HG02759 (cell line): ENCODE results near the gene HSF4.

Experiments used
- ATAC-seq: cut with Tn5 transposase; IDR thresholded peaks from one replicate; pipeline ENCODE4 v1.9.1; 2021; ENCODE audit warnings: mild to moderate bottlenecking, moderate library complexity; ENCODE audit not compliant: unreplicated experiment

HSF4 gene

GRCh38 chr16:67166110-67166547, 1.6 kb downstream of the HSF4 start:
- no peak for ATAC-seq

- no peak for ATAC-seq
Observed at GRCh38 chr16:67166598-67167168, 2.1 kb downstream of the HSF4 start.

GRCh38 chr16:67167588-67167987, 3.0 kb downstream of the HSF4 start:
- ATAC-seq = no peak

GRCh38 chr16:67169011-67169451, 4.5 kb downstream of the HSF4 start:
- no peak for ATAC-seq

GRCh38 chr16:67169642-67170167, 5.2 kb downstream of the HSF4 start:
- ATAC-seq = peak; percentile 5

GRCh38 chr16:67170168-67170948, 5.8 kb downstream of the HSF4 start, which contains the start of gene NOL3:
TSS of gene NOL3 (plus strand) at chr16:67170538.
- peak; percentile 52 for ATAC-seq

GRCh38 chr16:67170949-67171649, 6.6 kb downstream of the HSF4 start:
- no peak for ATAC-seq

GRCh38 chr16:67173323-67173722, 8.8 kb downstream of the HSF4 start:
- ATAC-seq = no peak

- peak; percentile 43 for ATAC-seq
Observed at GRCh38 chr16:67173808-67174705, 9.5 kb downstream of the HSF4 start.

GRCh38 chr16:67174706-67175231, 10.2 kb downstream of the HSF4 start:
- ATAC-seq = no peak

- ATAC-seq = no peak
Observed at GRCh38 chr16:67176662-67177061, 12.1 kb downstream of the HSF4 start.

- ATAC-seq = no peak
Observed at GRCh38 chr16:67177743-67178699, 13.5 kb downstream of the HSF4 start.

GRCh38 chr16:67179421-67180080, 15.0 kb downstream of the HSF4 start:
- ATAC-seq = no peak

GRCh38 chr16:67180166-67180565, 15.6 kb downstream of the HSF4 start:
- ATAC-seq = no peak

GRCh38 chr16:67181346-67181745, 16.8 kb downstream of the HSF4 start:
- no peak for ATAC-seq

- ATAC-seq = no peak
Observed at GRCh38 chr16:67182288-67182687, 17.7 kb downstream of the HSF4 start.

GRCh38 chr16:67183284-67183626, 18.7 kb downstream of the HSF4 start:
- ATAC-seq = no peak

- peak; percentile 92 for ATAC-seq
Observed at GRCh38 chr16:67183627-67184452, 19.3 kb downstream of the HSF4 start, which contains the start of gene MATCAP1. TSS of gene MATCAP1 (minus strand) at chr16:67183963. CDS start at chr16:67180610, 3,353 bp downstream.
